Measurements from ENCODE around the gene NDUFB7. TPM values are rescaled to one million over a fixed set of nuclear protein-coding genes. Genes with fewer than 3 reads are reported as not detected.

The NDUFB7 gene
- total and polyA plus RNA-seq, 2 of the 8 experiments (the other 6 are each of a cell fraction or from before 2014, with no cell fraction given) = 151 to 740 TPM

DNA sequence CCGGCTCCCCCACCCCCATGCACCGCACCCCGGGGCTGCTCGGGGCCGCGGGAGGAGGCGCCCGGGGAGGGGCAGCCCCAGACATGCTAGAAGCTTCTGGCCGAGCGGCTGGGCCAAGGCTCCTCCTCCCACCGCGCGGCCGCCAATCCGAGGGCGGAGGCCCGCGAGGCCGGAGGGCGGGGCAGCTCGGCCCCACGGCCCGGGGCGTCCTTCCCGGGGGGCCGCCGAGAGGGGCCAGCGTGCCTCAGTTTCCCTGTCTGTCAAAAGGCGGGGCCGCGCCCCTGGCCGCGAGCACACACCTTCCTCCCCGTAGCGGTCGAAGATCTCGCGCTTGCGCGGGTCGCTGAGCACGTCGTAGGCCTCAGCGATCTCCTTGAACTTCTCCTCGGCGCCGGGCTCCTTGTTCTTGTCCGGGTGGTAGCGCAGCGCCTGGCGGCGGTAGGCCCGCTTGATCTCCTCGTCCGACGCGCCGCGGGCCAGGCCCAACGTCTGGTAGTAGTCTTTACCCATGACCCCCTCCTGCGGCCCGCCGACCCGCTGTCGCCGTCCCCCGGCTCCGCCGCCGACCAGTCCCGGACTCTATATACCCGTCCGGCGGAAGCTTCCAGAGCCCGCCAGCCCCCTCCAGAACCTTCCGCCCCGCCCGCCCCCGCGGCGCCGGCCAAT is 53.9 kb downstream of the NDUFB7 start, which contains the start of gene DNAJB1:
DNAJB1 (minus strand) TSS at position 558 of the 666 bp plus-strand sequence; CDS start at position 510, 48 bp downstream.
- 4% methylated on average over 37 of the region's 82 CpGs; no CpG with 5 or more reads in 1 of the 2 experiments for WGBS, 2 experiments (ENCODE audit: extremely low coverage in 1 of 2, insufficient coverage in 1 of 2, insufficient read length in 1 of 2, insufficient replicate concordance in 2 of 2, low coverage in 1 of 2, low lambda C conversion rate in 2 of 2, missing lambda C conversion rate in 1 of 2)
- H2BK120ac ChIP-seq (replicated peaks; ENCODE audit: low read depth, low read length) = peak within 1 kb of the TSS; percentile 83
- peak within 1 kb of the TSS; percentile 93 for H3K18ac ChIP-seq (ENCODE audit: extremely low read depth, low read length)
- peak within 1 kb of the TSS; percentile 91 for H4K91ac ChIP-seq (replicated peaks; ENCODE audit: insufficient read length, low read length)
- peak within 1 kb of the TSS; percentile 59 for H4K8ac ChIP-seq (ENCODE audit: extremely low read depth, insufficient read depth, low read length)
- peaks cover 7 to 24% of the 10 kb centered on the region in 2 experiments for H4K20me1 ChIP-seq (replicated peaks in 1 of 2; ENCODE audit: control insufficient read depth in 1 of 2, insufficient read depth in 2 of 2, low read length in 2 of 2)
- H3K9me3 ChIP-seq (ENCODE audit: insufficient read depth in 2 of 2, low read depth in 1 of 2, low read length in 1 of 2) = no peaks in the 10 kb centered on the region
- peaks cover 14% of the 10 kb centered on the region for H3K79me1 ChIP-seq (ENCODE audit: low read depth, low read length)
- no peak within 1 kb of the TSS for H3K23ac ChIP-seq (ENCODE audit: insufficient read length)
- peaks cover 0 to 8% (median 4%) of the 10 kb centered on the region in 4 experiments; a peak in 3 of 7 replicates for H3K4me1 ChIP-seq (replicated peaks in 1 of 4; ENCODE audit: control insufficient read depth in 3 of 4, insufficient read depth in 4 of 4, low read length in 3 of 4)
- peaks cover 3% of the 10 kb centered on the region; the same call in 1 of the 2 replicates for H3K23me2 ChIP-seq (ENCODE audit: low read depth, low read length)
- no peak within 1 kb of the TSS for H2BK20ac ChIP-seq (ENCODE audit: low read length)
- H3K4me3 ChIP-seq (ENCODE audit: extremely low read depth in 1 of 4, insufficient read depth in 2 of 4, low read depth in 3 of 4, low read length in 4 of 4) = peak within 1 kb of the TSS; percentile 76 to 95 (median 88)
- H3K27me3 ChIP-seq (replicated peaks in 1 of 4; ENCODE audit: control insufficient read depth in 3 of 4, extremely low read depth in 1 of 4, insufficient read depth in 3 of 4, low read length in 3 of 4) = no peaks in the 10 kb centered on the region
- peaks cover 7 to 24% of the 10 kb centered on the region in 2 experiments; a peak in 3 of 4 replicates for H3K79me2 ChIP-seq (ENCODE audit: control insufficient read depth in 1 of 2, insufficient read depth in 2 of 2, low read length in 2 of 2)
- H2BK12ac ChIP-seq (ENCODE audit: low read depth, low read length) = 0 out of 2 replicates have a peak within 1 kb of the TSS, but pooled peaks have one; percentile 50
- no peak within 1 kb of the TSS for H2AK5ac ChIP-seq (ENCODE audit: low read depth, low read length)
- no peak within 1 kb of the TSS for H2AFZ ChIP-seq (ENCODE audit: low read length)
- peak in 1 of 2 experiments; percentile 80 for DNase-seq (ENCODE audit: low read depth in 1 of 2, low spot score in 2 of 2)
- peak within 1 kb of the TSS; percentile 82 for H3K27ac ChIP-seq (ENCODE audit: low read depth, low read length)
- peak within 1 kb of the TSS; percentile 38 for H3K4ac ChIP-seq (replicated peaks; ENCODE audit: insufficient read length, low read depth, low read length)
- peaks cover 10 to 28% (median 17%) of the 10 kb centered on the region in 4 experiments for H3K36me3 ChIP-seq (ENCODE audit: control insufficient read depth in 2 of 4, insufficient read depth in 4 of 4, low read length in 3 of 4)
- ChIA-PET POLR2A (ENCODE audit: partially characterized antibody) (interaction anchor here (0.6 to 3.8 kb wide), 16 partner anchors 9 to 1359 kb away, joined by 3 to 30 read pairs (median 4); partner anchors contain the start of genes GIPC1 and TECR), CTCF (ENCODE audit: partially characterized antibody) (interaction anchor here (0.7 to 1.8 kb wide), 3 partner anchors 37 to 45 kb away, joined by 3 to 6 read pairs (median 3); no protein-coding TSS in a partner anchor)
- H2BK15ac ChIP-seq (ENCODE audit: low read length) = peak within 1 kb of the TSS; percentile 46; the same call in 1 of the 2 replicates
- H3K56ac ChIP-seq (replicated peaks; ENCODE audit: insufficient read length, low read depth, low read length) = peak within 1 kb of the TSS; percentile 95
- H2BK5ac ChIP-seq (ENCODE audit: low read depth, low read length) = peak within 1 kb of the TSS; percentile 96; the same call in 1 of the 2 replicates
- H3K4me2 ChIP-seq (ENCODE audit: insufficient read depth in 1 of 2, low read depth in 2 of 2, low read length in 2 of 2) = peak within 1 kb of the TSS; percentile 78 to 96
- peak within 1 kb of the TSS; percentile 82 for H3K14ac ChIP-seq (ENCODE audit: insufficient read length)
- FAIRE-seq = no peak
- peak within 1 kb of the TSS; percentile 70 to 88 (median 84) for H3K9ac ChIP-seq (replicated peaks in 1 of 4; ENCODE audit: extremely low read depth in 1 of 4, low read depth in 3 of 4, low read length in 3 of 4)
- peak within 1 kb of the TSS; percentile 92 for H4K5ac ChIP-seq (ENCODE audit: insufficient read length, low read depth, low read length)
- no peak for TF ChIP-seq JUN (IDR thresholded peaks at IDR 0.05; ENCODE audit: low read depth, low read length)
- TF ChIP-seq JUND (IDR thresholded peaks at IDR 0.05; ENCODE audit: low read length) = no peak
- peak; percentile 98 for TF ChIP-seq PHF8 (conservative IDR thresholded peaks at IDR 0.05; ENCODE audit: low read depth, low read length)
- TF ChIP-seq TBP (IDR thresholded peaks at IDR 0.05; ENCODE audit: low read depth, low read length) = peak; percentile 82
- TF ChIP-seq BCL11A (IDR thresholded peaks at IDR 0.05; ENCODE audit: low read depth in 2 of 2, low read length in 2 of 2) = no peak
- peak in 1 of 2 experiments; percentile 26; a peak in 2 of 4 replicates for TF ChIP-seq SIN3A (conservative IDR thresholded peaks at IDR 0.05 in 1 of 2, IDR thresholded peaks at IDR 0.05 in 1 of 2; ENCODE audit: low read depth in 1 of 2, low read length in 2 of 2)
- TF ChIP-seq, protein P1, sequence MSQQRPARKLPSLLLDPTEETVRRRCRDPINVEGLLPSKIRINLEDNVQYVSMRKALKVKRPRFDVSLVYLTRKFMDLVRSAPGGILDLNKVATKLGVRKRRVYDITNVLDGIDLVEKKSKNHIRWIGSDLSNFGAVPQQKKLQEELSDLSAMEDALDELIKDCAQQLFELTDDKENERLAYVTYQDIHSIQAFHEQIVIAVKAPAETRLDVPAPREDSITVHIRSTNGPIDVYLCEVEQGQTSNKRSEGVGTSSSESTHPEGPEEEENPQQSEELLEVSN (IDR thresholded peaks at IDR 0.05) = no peak
- peak; percentile 79 for TF ChIP-seq TAF1 (IDR thresholded peaks at IDR 0.05; ENCODE audit: low read depth, low read length)
- peak; percentile 69; the same call in 1 of the 2 replicates for TF ChIP-seq GTF2F1 (IDR thresholded peaks at IDR 0.05; ENCODE audit: borderline replicate concordance, low read depth, low read length)
- TF ChIP-seq TCF12 (IDR thresholded peaks at IDR 0.05; ENCODE audit: low read depth, low read length) = no peak
- TF ChIP-seq EGR1 (IDR thresholded peaks at IDR 0.05; ENCODE audit: borderline replicate concordance, low read depth, low read length) = no peak

All from H1 (cell line).